Stimulated activated CD8-positive, alpha-beta memory T cell treated with anti-CD3 and anti-CD28 coated beads, Interleukin-15, amount 100 ng/mL, for 48 hours (primary cell): ENCODE data around the gene TMEM266.
"Not testable (repeated sequence)": the region's sequence is repeated elsewhere in the genome, so short reads cannot be mapped to it uniquely, and the experiment has no call there.

Experiments used
- DNase-seq, 2 donors: peaks; one replicate each; pipeline ENCODE4 v3.0.0-alpha.2; 2020; ENCODE audit warnings: low read depth in 2 of 2

TMEM266 gene

GRCh38 chr15:76059320-76060117 lies at the start of gene TMEM266:
TMEM266 (plus strand) TSS chr15:76059985; CDS start chr15:76134264, 74,279 bp downstream.
- no peak for DNase-seq

DNA sequence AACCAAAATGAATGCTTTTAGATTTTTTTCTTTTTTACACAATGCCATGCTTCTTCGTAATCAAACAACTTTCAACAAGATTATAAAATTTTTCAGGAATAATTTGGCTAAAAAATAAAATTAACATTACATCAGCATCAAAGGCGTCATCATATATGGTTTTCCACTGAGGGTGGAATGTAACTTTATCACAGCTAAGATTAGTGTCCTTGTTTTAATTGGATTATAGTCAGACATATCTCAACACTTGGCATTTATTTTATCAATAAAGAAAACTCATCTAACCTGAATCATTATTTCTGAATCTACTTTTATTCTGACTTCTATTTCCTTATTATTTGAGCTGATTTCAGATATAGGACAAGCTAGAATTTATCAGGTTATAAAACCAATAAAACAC lies 49.2 kb upstream of the TMEM266 start:
- no peak for DNase-seq

DNA sequence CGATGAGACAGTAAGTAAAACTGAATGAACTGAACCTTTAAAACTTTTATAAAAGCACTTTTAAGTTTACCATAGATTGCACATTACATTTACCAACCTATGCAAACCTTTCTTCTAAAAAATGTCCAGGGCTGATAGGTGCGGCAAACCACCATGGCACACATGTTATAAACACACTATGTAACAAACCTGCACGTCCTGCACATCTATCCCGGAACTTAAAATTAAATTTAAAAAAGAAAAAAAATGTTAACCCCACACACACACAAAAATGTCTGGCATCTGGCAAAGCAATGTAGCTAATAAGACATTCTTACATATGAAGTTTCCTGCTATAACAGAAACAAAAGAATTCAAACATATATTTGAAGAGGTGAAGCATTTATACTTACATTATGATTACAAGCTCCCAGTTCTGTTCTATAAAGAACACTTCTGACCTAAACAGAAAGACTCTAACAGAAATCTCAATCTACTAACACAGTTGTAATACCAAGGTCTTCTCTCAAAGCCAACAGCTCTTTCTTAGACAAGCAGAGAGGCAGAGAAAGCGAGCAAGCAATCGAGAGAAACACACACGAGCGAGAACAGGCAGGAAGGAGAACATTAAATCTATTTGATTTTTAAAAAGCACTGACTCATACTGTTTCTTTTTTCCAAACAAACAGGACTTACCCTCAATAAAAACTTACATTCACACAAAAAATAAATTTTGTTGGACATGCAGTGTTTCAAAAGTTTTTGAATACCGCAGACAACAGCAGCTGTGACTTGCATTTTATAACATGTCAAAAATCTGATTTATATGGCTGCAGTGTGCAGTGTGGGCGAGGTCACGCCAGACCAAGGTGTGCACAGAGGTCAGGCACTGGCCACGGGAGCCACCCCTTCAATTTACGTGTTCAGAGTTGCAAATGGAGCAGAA lies 47.9 kb upstream of the TMEM266 start, which contains the start of gene NRG4:
NRG4 (minus strand) TSS at position 798 of the 925 bp plus-strand sequence. CDS start 1,194 bp downstream, outside the sequence.
- no peak for DNase-seq

- DNase-seq, result not testable (repeated sequence)
Observed at GRCh38 chr15:76013470-76013869, 46.3 kb upstream of the TMEM266 start.

GRCh38 chr15:76024021-76024768 lies 35.6 kb upstream of the TMEM266 start:
- no peak for DNase-seq

DNA sequence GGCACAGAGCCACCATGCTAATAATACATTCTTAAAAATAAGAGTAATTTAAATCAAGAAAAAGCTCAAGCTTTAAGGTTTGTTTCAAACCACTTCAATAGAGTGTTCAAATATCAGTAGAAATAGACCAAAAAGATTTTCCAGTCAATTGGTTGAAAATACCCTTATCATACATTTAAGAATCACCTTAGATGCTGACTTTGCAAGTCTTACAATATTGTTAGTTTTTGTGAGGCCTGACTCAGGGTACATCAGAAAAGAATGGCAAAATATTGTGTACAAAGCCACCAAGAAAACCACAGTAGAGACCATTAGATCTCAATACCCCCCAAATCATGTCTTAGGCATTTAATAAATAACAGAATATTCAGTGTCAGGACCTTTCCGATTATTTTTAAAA lies 27.7 kb upstream of the TMEM266 start:
- no peak for DNase-seq

DNA sequence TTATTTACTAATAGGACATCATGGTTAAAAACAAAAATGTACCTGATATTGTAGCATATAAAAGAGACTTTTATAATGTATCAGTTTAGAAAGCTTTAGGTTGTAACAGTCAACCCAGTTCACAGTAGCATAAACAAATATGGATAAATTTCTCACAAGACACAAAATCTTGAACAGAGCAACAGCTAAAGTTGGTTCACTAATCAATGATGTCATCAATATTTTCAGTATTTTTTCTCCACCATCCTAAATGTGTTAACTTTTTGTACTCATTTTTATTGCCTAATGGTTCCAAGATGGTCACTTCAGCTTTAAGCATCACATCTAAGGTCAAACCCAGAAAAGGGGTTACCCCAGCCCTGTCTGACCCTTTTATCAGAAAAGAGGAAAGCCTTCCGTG lies 26.3 kb upstream of the TMEM266 start:
- no peak for DNase-seq

DNA sequence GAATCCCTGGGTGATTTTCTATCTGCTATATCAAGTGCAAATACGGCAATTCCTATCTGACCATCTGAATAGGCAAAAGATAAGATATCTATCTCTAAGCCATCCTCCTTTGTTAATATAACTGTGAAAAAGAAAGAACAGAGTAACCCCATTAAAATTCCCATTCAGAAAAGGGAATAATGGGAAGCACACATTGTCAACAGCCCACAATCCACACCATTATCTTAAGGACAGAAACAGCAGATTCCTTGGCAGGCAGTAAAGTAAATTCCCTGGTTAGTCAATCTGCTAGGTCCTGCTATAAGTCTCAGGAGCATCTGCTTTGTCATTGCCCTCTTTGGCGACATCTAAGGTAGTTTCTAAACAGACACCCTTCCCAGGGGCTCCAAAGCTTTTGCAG lies 25.7 kb upstream of the TMEM266 start:
- DNase-seq, result no peak

- no peak for DNase-seq
Observed at GRCh38 chr15:76035593-76035992, 24.2 kb upstream of the TMEM266 start.

DNA sequence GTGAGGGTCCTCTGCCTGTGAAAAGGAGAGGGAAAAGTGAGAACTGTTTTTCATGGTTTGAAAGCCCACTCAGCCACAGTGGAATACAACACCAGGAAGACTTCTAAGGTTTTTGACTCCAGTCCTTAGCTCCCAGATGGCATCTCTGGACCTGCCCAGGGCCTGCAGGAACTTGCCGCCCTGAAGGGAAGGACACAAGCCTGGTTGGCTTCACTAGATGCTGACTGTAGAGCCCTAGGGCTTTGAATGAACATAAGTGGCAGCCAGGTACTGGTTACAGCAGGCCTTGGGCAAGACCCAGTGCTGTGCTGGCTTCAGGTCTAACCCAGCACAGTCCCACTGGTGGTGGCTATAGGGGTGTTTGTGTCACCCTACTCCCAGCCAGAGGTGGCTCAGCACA lies 21.3 kb upstream of the TMEM266 start:
- no peak for DNase-seq

- not testable (repeated sequence) for DNase-seq
Observed at GRCh38 chr15:76054201-76054600, 5.6 kb upstream of the TMEM266 start.

DNA sequence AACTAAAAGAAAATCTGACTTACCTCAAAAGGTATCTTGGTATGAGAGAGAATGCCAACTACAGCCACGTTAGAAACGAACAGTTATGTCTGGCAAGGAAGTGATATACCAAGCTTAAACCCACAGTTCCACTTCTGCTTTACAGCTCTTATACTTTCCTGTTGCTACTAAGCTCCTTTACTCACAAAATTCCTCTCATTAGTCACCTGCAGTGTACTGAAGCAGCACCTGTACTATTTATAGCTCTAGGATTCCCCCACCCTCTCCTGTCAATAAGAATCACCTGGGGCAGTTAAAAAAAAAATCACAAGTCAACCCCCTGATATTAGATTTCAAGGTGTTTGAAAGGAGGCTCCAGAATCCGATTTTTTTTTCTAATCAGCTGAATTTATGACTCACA lies 2.9 kb upstream of the TMEM266 start:
- DNase-seq, result no peak

GRCh38 chr15:76057332-76058000 lies 2.3 kb upstream of the TMEM266 start:
- DNase-seq, result no peak

- no peak for DNase-seq
Observed at GRCh38 chr15:76058714-76059319, 968 bp upstream of the TMEM266 start.

DNA sequence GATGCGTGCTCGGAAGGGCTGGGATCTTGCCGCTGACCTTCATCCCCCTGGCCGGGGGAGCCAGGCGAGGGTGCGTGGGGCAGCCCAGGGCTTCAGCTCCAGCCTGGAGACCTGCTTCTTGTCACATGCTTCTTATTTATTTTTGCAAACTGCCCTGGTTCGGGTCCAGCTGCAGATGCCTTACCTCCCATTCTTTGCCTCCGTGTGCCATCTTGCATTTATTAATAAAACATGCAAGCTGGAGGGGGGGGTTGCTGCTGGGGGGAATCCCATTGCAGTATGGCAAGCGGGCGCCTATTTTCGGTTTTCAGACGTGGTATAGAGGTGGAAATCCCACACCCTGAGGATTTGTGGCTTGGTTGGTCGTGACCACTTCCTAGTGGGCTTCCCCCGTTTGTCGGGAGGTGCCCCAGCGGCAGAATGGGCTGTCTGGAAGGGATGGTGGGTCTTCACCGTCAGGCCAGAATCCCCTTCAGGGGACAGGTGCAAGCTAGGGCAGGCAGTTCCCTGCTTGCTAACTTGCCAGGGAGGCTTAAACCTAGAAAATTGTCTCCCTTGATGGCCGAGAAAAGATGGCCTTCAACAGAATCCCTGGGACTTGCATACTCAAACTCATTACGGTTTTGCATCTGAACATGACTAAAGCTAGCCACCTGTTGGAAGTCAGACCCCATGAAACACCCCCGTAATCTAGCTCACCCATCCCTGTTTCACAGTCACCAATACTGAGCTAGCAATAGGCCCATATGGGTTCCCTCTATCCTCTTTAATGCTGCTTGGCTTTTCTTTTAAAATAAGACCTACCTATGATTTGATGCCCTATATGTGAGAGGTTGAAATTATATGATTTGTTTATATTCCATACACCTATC lies 569 bp downstream of the TMEM266 start:
- peak in 1 of 2 donors; percentile 57 for DNase-seq

- DNase-seq, result no peak
Observed at GRCh38 chr15:76061700-76062099, 1.9 kb downstream of the TMEM266 start.

DNA sequence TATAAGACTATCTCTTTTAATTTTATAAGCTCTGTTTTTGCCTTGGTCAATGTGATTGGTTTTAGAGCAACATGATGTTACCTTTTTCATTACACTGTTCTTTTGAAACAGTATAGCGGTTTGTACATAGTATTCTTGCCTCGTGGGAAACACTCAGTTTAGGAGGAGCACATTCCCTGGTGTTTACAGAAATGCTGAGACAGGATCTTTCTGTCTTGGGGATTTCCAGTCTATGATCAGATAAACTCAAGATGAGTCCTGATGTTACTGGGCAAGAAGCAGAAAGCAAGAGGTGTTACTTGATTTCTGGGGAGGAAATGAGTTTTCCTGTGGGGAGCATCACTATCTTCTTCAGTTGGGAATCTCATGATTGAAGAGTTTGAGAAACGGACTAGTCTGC lies 2.5 kb downstream of the TMEM266 start:
- DNase-seq, result no peak

DNA sequence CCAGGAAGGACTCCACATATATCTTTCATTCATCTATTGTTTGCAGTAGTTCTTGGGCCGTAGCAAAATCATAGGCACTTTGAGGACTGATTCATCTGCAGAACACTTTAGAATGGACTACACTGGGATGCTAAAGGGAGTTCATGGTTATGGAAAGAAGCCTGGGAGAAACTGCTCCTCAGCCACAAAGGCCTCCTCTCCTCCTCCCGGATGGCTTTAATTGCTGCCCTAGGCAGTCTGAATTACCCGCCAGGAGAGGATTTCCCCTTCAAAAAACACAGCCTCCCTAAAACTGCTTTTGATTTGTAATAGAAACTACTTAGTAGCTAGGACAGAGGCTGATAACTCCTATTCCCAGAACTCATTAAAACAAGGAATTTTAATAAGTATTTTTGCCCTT lies 4.6 kb downstream of the TMEM266 start:
- no peak for DNase-seq

GRCh38 chr15:76065245-76065644 lies 5.5 kb downstream of the TMEM266 start:
- no peak for DNase-seq

DNA sequence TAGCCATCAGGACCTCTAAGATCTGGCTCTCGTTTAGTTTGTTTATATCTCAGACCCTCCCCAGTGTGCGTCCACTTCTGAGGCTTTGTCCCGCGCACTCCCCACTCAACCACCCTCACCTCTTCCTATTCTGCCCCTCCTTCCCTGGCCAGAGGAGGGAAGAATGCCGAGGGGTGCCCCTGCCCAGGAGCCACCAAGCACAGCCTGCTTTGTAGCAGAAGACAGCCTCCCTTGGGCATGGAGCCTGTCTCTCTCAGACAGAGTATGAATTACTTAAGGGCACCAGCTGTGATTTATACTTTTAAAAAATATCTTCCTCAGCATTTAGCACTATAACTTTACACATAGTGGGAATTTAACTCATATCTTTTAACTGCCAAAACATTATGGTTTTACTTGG lies 6.0 kb downstream of the TMEM266 start:
- DNase-seq, result no peak
